ENCODE data around the gene FNDC10. TPM values are rescaled to one million over a fixed set of nuclear protein-coding genes. Genes with fewer than 3 reads are reported as not detected.

The FNDC10 gene
- total RNA-seq, 1 donor from 2014 or later = 7.4 TPM

- no peak for DNase-seq (ENCODE audit: low read depth)
- H3K27ac ChIP-seq (ENCODE audit: low read depth, low read length) = no peak overlapping the region
Measured at GRCh38 chr1:1629430-1630190, 29.7 kb upstream of the FNDC10 start.

GRCh38 chr1:1628754-1629429 is 29.0 kb upstream of the FNDC10 start:
- no peaks in the 10 kb centered on the region for H3K4me1 ChIP-seq (ENCODE audit: insufficient read depth, low read length)
- H3K27ac ChIP-seq (ENCODE audit: low read depth, low read length) = no peak overlapping the region
- H3K4me3 ChIP-seq (ENCODE audit: insufficient read depth, low read depth, low read length) = no peak overlapping the region
- H4K20me1 ChIP-seq (ENCODE audit: insufficient read depth, low read length) = peaks cover 7% of the 10 kb centered on the region
- no peaks in the 10 kb centered on the region for H3K9me3 ChIP-seq (ENCODE audit: insufficient read depth, low read depth, low read length)
- Mint-ChIP-seq H3K4me3 (ENCODE audit: unreplicated experiment) (no peak overlapping the region), H3K36me3 (ENCODE audit: low read depth, unreplicated experiment) (no peaks in the 10 kb centered on the region), H3K4me1 (ENCODE audit: low read depth, unreplicated experiment) (no peaks in the 10 kb centered on the region), H3K27me3 (ENCODE audit: low read depth, unreplicated experiment) (no peaks in the 10 kb centered on the region), H3K27ac (ENCODE audit: unreplicated experiment) (no peak overlapping the region), H3K9me3 (ENCODE audit: unreplicated experiment) (no peaks in the 10 kb centered on the region)
- no peaks in the 10 kb centered on the region for H3K36me3 ChIP-seq (ENCODE audit: insufficient read depth, low read length)
- TF ChIP-seq EZH2 (IDR thresholded peaks at IDR 0.05; ENCODE audit: insufficient read depth, low read length) = no peak
- TF ChIP-seq, protein P1, sequence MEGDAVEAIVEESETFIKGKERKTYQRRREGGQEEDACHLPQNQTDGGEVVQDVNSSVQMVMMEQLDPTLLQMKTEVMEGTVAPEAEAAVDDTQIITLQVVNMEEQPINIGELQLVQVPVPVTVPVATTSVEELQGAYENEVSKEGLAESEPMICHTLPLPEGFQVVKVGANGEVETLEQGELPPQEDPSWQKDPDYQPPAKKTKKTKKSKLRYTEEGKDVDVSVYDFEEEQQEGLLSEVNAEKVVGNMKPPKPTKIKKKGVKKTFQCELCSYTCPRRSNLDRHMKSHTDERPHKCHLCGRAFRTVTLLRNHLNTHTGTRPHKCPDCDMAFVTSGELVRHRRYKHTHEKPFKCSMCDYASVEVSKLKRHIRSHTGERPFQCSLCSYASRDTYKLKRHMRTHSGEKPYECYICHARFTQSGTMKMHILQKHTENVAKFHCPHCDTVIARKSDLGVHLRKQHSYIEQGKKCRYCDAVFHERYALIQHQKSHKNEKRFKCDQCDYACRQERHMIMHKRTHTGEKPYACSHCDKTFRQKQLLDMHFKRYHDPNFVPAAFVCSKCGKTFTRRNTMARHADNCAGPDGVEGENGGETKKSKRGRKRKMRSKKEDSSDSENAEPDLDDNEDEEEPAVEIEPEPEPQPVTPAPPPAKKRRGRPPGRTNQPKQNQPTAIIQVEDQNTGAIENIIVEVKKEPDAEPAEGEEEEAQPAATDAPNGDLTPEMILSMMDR (IDR thresholded peaks at IDR 0.05; ENCODE audit: insufficient read depth, low read depth, low read length) = no peak
- no peak overlapping the region for H3K9ac ChIP-seq (ENCODE audit: low read length)
- H3K4me2 ChIP-seq (ENCODE audit: low read length) = no peak overlapping the region
- DNase-seq (ENCODE audit: low read depth) (no peak), FAIRE-seq (no peak)
- H3K27me3 ChIP-seq (ENCODE audit: insufficient read depth, low read length) = peaks cover 3% of the 10 kb centered on the region
- H2AFZ ChIP-seq (ENCODE audit: low read depth, low read length) = no peak overlapping the region
- no peaks in the 10 kb centered on the region for H3K79me2 ChIP-seq (ENCODE audit: insufficient read depth, low read length)

More at GRCh38 chr1:1629430-1630190, 29.7 kb upstream of the FNDC10 start:
- Histone ChIP-seq H2AFZ (ENCODE audit: low read depth, low read length) (no peak overlapping the region), H3K9ac (ENCODE audit: low read length) (no peak overlapping the region), H4K20me1 (ENCODE audit: insufficient read depth, low read length) (peaks cover 1% of the 10 kb centered on the region), H3K27me3 (ENCODE audit: insufficient read depth, low read length) (peaks cover 3% of the 10 kb centered on the region), H3K9me3 (ENCODE audit: insufficient read depth, low read depth, low read length) (no peaks in the 10 kb centered on the region), H3K79me2 (ENCODE audit: insufficient read depth, low read length) (no peaks in the 10 kb centered on the region), H3K36me3 (ENCODE audit: insufficient read depth, low read length) (no peaks in the 10 kb centered on the region), H3K4me2 (ENCODE audit: low read length) (no peak overlapping the region), H3K4me3 (ENCODE audit: insufficient read depth, low read depth, low read length) (no peak overlapping the region), H3K4me1 (ENCODE audit: insufficient read depth, low read length) (no peaks in the 10 kb centered on the region)
- FAIRE-seq = no peak
- no peaks in the 10 kb centered on the region for H3K36me3 Mint-ChIP-seq (ENCODE audit: low read depth, unreplicated experiment)
- no peak overlapping the region for H3K4me3 Mint-ChIP-seq (ENCODE audit: unreplicated experiment)
- no peak overlapping the region for H3K27ac Mint-ChIP-seq (ENCODE audit: unreplicated experiment)
- no peaks in the 10 kb centered on the region for H3K27me3 Mint-ChIP-seq (ENCODE audit: low read depth, unreplicated experiment)
- H3K4me1 Mint-ChIP-seq (ENCODE audit: low read depth, unreplicated experiment) = no peaks in the 10 kb centered on the region
- TF ChIP-seq, protein P1 (IDR thresholded peaks at IDR 0.05; ENCODE audit: insufficient read depth, low read depth, low read length) = no peak
- TF ChIP-seq EZH2 (IDR thresholded peaks at IDR 0.05; ENCODE audit: insufficient read depth, low read length) = no peak
- no peaks in the 10 kb centered on the region for H3K9me3 Mint-ChIP-seq (ENCODE audit: unreplicated experiment)
